ENCODE measurements around the gene SIGLEC12.
"Not testable (repeated sequence)": the region's sequence is repeated elsewhere in the genome, so short reads cannot be mapped to it uniquely, and the experiment has no call there.

SIGLEC12 gene

DNA sequence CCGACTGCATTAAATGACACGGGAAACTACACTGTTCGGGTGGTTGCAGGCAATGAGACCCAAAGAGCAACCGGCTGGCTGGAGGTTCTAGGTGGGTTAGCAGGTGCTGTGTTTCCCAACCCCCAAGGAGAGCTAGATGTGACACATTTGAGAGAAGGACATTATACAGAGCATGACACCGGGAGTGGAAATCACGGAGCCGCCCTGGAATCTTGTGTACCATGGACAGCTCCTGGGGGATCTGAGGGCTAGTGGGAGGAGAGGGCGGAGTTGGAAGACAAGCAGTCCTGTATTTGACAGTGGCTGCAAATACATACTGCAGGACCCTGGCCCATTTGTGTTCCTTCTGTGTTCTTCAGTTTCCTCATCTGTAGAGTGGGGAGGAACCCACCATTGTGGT, 21.0 kb downstream of the SIGLEC12 start:
- no peak for DNase-seq (ENCODE audit: low read depth)

GRCh38 chr19:51479531-51480331, 21.9 kb downstream of the SIGLEC12 start:
- no peak for DNase-seq (ENCODE audit: low read depth)

DNA sequence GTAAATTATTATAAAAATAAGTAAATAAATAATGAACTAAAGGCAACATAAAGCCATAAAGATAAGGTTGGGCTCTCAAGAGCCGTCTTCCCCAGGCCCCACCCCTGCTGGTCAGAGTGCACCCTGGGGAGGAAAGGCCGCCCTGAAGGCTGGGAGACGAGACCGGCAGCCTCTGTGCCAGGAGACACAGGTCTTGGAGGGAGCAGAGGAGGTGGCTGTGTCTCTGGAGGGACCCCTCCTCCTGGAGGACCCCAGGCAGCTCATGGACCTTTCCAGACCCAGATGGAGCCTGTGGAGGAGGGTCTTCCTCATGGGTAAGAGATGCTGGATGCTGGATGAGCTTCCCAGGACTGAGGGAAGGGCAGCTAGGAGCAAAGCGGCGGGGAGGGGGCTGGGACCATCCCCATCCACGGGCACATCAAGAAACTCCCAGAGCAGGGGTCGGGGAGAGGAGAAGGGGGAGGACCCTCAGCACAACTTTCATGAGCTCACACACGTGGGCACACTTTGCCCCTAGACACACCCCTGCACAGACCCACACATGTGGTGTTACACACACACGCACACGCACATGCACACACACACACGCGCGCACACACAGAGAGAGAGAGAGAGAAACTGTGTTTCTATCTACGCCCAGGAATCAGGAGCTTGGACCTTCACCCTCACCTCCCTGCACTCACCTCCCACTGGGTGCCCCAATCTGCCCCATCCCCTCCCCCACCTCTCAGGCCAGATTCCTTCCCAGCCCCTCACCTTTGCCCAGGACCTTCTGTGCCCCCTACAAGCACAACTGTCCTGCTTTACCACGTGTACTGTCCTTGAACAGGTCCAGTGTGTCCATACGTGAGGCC, 23.0 kb downstream of the SIGLEC12 start, which contains the start of gene CEACAM18:
Gene CEACAM18, plus strand, starts transcription at position 159 of the 854 bp plus-strand sequence.
- DNase-seq (ENCODE audit: low read depth) = no peak

DNA sequence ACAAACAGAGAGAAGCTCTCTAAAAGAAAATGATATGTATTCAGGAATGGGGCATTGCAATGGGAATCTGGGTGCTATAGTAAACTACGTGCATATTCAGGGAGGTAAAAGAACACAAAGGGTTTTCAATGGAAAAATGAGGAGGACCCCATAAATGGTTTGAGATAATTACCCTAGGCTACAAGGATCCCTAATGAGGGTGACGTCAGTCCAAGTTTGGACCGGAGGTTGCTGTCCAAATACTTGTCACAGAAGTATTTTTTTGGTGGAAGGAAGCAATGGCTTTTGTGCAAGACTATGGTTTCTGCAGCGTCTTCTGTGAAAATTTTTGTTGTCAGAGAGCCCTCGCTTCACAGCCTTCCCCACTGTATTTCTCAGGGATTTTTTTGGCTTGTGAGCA, 24.3 kb downstream of the SIGLEC12 start:
- no peak for DNase-seq (ENCODE audit: low read depth)

DNA sequence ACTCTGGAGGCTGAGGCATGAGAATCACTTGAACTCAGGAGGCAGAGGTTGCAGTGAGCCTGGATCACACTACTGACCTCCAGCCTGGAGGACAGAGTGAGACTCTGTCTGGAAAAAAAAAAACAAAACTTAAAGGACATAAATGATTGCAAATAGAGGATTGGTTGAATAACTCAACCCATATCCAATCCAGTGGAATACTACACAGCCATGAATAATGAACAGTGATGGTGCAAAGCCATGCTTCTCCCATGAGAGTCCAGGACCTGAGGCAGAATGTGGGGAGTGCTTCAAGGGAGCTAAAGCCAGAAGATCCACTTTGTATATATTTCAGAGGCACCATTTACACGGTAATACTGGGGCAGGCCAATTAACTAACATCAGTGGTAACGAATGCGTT, 25.4 kb downstream of the SIGLEC12 start:
- DNase-seq (ENCODE audit: low read depth) = no peak

DNA sequence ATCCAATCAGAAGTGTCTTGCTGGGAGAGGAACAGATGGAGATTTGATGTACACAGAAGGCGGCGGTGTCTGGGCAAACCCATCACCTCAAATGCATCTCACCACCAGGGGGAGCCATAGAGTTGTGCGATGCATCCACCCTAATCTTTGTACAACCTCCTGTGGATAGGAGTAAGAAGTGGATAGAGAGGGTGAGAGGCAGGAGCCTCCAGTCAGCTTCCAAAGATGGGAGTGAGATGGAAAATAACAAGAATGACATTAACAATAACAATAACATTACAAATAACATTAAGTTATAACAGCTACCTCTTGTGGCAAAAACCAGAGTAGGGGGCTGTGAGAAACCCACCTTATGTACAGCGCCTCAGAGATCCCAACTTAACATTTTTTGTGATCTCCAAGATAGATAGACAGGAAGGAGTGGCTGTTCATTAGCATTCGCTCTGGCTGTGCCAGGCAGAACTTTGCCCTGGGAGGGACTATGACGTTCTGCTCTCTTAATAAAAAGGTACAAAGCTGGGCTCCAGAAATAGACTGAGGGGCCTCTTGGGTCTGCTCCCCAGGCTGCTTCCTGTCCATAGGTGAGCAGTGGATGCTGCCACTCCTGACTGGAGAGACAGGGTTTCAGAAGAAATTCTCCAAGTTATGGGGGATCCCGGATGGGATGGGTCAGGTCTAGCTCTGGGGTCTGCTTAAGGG, 28.4 kb downstream of the SIGLEC12 start:
- DNase-seq (ENCODE audit: low read depth) = peak; percentile 81

DNA sequence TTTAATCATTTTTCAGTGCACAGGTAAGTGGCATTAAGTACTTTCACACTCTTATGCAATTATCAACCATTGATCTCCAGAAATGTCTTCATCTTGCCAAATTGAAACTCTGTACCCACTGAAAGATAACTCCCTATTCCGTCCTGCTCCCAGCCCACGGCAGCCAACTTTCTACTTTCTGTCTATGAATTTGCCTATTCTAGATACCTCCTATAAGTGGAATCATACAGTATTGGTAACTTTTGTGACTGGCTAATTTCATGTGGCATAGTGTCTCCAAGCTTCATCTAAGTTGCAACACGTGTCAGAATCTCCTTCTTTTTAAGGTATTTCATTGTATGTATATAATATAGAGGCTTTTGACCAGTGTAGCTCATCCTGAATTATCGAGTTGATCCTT, 29.0 kb downstream of the SIGLEC12 start:
- no peak for DNase-seq (ENCODE audit: low read depth)

DNA sequence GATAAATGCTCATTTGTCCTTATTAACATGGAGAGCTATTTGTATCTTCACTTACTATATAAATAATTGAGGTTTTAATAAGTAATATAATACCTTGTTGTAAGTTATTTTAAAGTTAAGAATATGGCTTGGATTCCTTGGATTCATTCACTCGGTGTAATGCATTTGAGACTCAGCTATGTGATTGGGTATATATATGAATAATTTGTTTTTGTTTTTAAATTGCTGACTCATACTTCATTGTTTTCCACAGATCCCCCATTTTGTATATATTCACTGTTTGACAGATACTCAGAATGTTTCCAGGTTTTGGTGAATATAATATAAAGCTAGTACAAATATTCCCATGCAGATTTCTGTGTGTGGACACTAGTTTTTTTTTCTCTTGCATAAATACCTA, 30.1 kb downstream of the SIGLEC12 start:
- DNase-seq (ENCODE audit: low read depth) = no peak

- no peak for DNase-seq (ENCODE audit: low read depth)
Measured at GRCh38 chr19:51470966-51471365, 30.6 kb downstream of the SIGLEC12 start.

DNA sequence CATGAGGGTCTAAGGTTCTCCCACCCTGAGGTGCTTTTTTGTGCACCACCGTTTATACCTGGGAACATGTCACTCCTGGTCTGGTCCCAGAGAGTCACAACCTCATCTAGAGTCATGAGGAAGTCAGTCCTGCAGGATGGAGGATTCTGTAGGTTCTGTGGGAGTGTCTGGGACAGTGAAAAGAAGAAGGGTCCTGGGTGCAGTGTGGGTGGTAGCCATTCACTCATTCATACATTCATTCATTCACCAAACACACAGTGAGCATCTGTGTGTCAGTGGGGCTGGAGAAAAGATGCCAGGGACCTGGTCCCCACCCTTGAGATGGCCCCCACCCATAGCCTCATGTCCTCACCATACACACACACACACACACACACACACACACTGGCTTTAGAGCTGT, 32.0 kb downstream of the SIGLEC12 start:
- DNase-seq (ENCODE audit: low read depth) = no peak

- DNase-seq (ENCODE audit: low read depth) = no peak
Measured at GRCh38 chr19:51469162-51469561, 32.4 kb downstream of the SIGLEC12 start.

DNA sequence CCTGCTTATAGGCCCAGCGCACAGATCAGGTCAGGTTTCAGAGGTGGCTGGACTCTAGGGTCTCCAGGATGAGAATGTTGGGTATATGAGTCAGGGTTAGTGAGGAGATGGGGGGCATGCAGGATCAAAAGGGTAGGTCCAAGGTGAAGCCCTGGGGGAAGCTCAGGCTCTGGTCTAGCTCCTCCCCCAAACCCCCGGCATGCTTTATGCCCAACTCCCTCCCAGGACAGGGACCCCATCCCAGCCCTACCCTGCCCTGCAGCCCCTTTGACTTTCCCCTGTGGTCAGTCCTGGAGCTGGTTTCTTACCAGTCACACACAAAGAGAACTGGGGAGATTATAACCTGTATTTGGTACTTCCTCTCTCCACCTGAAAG, 33.1 kb downstream of the SIGLEC12 start:
- DNase-seq (ENCODE audit: low read depth) = no peak

DNA sequence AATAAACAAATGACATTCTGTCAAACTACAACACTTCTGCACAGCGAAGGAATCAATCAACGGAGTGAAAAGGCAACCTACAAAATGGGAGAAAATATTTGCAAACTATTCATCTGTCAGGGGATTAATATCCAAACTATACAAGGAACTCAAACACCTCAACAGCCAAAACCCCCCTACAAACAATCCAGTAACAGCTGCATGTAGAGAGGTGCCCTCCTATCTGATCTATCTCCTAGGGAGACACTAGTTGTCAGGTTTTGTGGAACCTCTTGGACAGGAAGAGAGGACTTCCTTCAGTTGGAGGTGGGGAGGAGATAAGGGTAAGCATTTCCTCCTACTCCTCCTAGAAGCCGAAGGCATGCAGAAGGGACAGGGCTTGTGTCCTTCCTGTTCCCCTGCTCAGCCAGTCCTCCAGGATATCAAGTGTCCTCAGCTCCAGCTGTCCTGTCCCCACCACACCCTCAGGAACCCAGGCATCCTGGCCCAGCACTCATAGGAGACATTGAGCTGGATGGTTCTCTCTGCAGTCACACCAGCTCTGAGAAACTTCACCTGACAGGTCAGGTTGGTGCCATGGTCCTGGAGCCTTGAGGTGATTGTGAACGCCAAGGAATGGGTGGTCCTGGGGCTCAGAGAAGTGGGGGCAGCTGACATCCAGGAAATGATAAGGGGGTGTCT, 33.6 kb downstream of the SIGLEC12 start:
- no peak for DNase-seq (ENCODE audit: low read depth)

GRCh38 chr19:51466723-51467122, 34.9 kb downstream of the SIGLEC12 start:
- no peak for DNase-seq (ENCODE audit: low read depth)

GRCh38 chr19:51463976-51464581, 37.5 kb downstream of the SIGLEC12 start:
- not testable (repeated sequence) for DNase-seq (ENCODE audit: low read depth)

GRCh38 chr19:51462681-51463080, 38.9 kb downstream of the SIGLEC12 start:
- DNase-seq (ENCODE audit: low read depth) = no peak

GRCh38 chr19:51462276-51462675, 39.3 kb downstream of the SIGLEC12 start:
- no peak for DNase-seq (ENCODE audit: low read depth)

DNA sequence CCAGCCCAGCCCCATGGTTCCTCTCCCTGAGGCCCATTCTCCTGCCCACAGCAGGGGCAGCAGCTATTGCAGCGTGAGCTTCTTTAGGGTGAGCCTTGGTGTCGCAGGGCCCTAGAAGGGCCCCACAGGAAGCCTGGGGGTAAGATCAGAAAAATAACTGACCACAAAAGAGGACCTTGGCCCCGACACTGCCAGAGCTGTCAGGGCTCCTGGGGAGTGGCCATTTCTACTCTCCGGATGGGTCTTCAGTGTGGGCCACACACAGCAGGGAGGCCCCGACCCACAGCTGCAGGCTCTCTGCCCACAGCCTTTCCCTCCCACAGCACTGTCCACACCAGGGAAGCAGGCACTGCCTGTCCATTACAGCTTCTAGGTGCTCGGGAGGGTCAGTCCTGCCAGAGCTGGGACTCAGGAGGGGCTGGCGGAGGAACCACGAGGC, 39.9 kb downstream of the SIGLEC12 start:
- no peak for DNase-seq (ENCODE audit: low read depth)

GRCh38 chr19:51460164-51460992, 41.2 kb downstream of the SIGLEC12 start:
- DNase-seq (ENCODE audit: low read depth) = no peak

DNA sequence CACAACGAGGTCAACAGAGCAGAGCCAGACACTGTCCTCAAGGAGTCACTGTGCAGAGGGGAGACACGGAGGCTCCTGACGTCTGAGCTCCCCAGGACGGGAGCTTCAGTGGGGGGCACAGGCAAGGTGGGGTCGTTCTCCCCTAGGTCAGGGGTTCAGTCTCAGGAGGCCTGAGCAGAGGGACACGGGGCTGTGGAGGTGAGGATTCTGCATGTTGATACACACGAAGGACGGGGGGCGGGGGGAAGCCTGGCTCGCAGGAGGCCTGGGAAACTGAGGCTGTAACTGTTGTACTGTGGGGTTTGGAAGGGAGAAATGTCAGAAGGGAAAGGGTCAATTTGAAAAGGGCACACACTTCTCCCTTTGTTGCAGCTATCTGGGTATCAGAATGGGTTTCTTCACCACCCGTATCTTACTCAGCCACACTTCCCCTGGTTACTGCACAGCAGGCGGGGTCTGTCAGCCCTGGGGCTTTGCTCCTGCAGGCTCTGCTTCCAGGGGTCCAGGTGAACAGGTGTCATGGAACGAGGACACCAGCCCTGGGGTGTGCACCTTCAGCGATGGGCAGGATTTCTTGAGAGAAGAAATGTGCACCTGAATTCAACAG, 42.6 kb downstream of the SIGLEC12 start:
- no peak for DNase-seq (ENCODE audit: low read depth)

All from stimulated activated CD8-positive, alpha-beta memory T cell treated with anti-CD3 and anti-CD28 coated beads, Interleukin-15, amount 100 ng/mL, for 24 hours (primary cell).